GM23248 (cell line): ENCODE data around the gene NRG3. TPM values are rescaled to one million over a fixed set of nuclear protein-coding genes. Genes with fewer than 3 reads are reported as not detected.

Experiments
- DNase-seq: peaks from one replicate; pipeline ENCODE4 v3.0.0-alpha.2; 2015
- H2AFZ ChIP-seq: fragments of 200-600 bp; sonication (generic); 2 replicates; pipeline ENCODE4 v1.6.1; 2016; ENCODE audit warnings: antibody characterized with exemption
- H3F3A ChIP-seq: fragments of 200-600 bp; sonication (generic); 2 replicates; pipeline ENCODE4 v1.6.1; 2016; ENCODE audit warnings: mild to moderate bottlenecking, antibody characterized with exemption, mixed run types; ENCODE audit not compliant: insufficient read depth
- H3K27ac ChIP-seq: fragments of 200-600 bp; sonication (generic); 2 replicates; pipeline ENCODE4 v1.5.1; 2016; ENCODE audit warnings: mild to moderate bottlenecking
- H3K27me3 ChIP-seq: fragments of 200-600 bp; sonication (generic); replicated peaks from 2 replicates; pipeline ENCODE4 v1.6.1; 2016; ENCODE audit warnings: mild to moderate bottlenecking; ENCODE audit not compliant: insufficient read depth
- H3K36me3 ChIP-seq: fragments of 200-600 bp; sonication (generic); 2 replicates; pipeline ENCODE4 v1.6.1; 2016; ENCODE audit warnings: low read depth, mild to moderate bottlenecking
- H3K4me1 ChIP-seq: fragments of 200-600 bp; sonication (generic); 2 replicates; pipeline ENCODE4 v1.6.1; 2016; ENCODE audit warnings: mild to moderate bottlenecking; ENCODE audit not compliant: insufficient read depth
- H3K4me2 ChIP-seq: fragments of 200-600 bp; sonication (generic); one replicate; pipeline ENCODE4 v1.6.1; 2016; ENCODE audit warnings: mild to moderate bottlenecking; ENCODE audit not compliant: unreplicated experiment
- H3K4me3 ChIP-seq: fragments of 200-600 bp; sonication (generic); 2 replicates; pipeline ENCODE4 v1.5.1; 2016; ENCODE audit warnings: mild to moderate bottlenecking
- H3K79me2 ChIP-seq: fragments of 200-600 bp; sonication (generic); 2 replicates; pipeline ENCODE4 v1.6.1; 2016; ENCODE audit warnings: mild to moderate bottlenecking; ENCODE audit not compliant: insufficient read depth
- H3K9ac ChIP-seq: fragments of 200-600 bp; sonication (generic); 2 replicates; pipeline ENCODE4 v1.6.1; 2016; ENCODE audit warnings: mild to moderate bottlenecking
- H3K9me2 ChIP-seq: fragments of 200-600 bp; sonication (generic); 2 replicates; pipeline ENCODE4 v1.6.1; 2016; ENCODE audit warnings: mixed run types, mild to moderate bottlenecking, moderate library complexity; ENCODE audit not compliant: insufficient read depth
- H3K9me3 ChIP-seq: fragments of 200-600 bp; sonication (generic); one replicate; pipeline ENCODE4 v1.6.1; 2017; ENCODE audit warnings: low read depth
- H4K20me1 ChIP-seq: fragments of 200-600 bp; sonication (generic); 2 replicates; pipeline ENCODE4 v1.6.0; 2016; ENCODE audit not compliant: insufficient read depth
- EZH2 ChIP-seq: fragments of 200-600 bp; sonication (generic); IDR thresholded peaks from 2 replicates; pipeline ENCODE4 v1.6.1; 2018; ENCODE audit warnings: antibody characterized with exemption, mild to moderate bottlenecking; ENCODE audit not compliant: insufficient read depth, poor library complexity, severe bottlenecking
- EZH2phosphoT487 ChIP-seq: fragments of 200-600 bp; sonication (generic); IDR thresholded peaks from 2 replicates; pipeline ENCODE4 v1.6.1; 2018; ENCODE audit warnings: antibody characterized with exemption, moderate library complexity, mild to moderate bottlenecking, low read depth; ENCODE audit not compliant: insufficient read depth
- WGBS, 2 experiments: methylation state at CpG; one replicate each; pipeline ENCODE4 v1.1.6; 2015 to 2017; ENCODE audit warnings: low lambda C conversion rate in 2 of 2, low coverage in 1 of 2; ENCODE audit errors: missing lambda C conversion rate in 2 of 2; 5-methylcytosine and 5-hydroxymethylcytosine counted together
- in situ Hi-C: fragments of 300-500 bp; cut with MboI; formaldehyde crosslinking; loops from 2 replicates; pipeline ENCODE4 v1.15.0; 2020
- polyA plus RNA-seq: library from polyadenylated mRNA; unstranded; fragments of >200 nt; fragmentation: Nextera tagmentation; extraction: Ambion mirVana; gene quantifications from 2 replicates; pipeline ENCODE4 v1.2.1, GENCODE V29; 2016
- total RNA-seq: library from RNA; depleted of rRNA; stranded (reverse); fragments of >200 nt; shearing (Covaris generic); gene quantifications from 2 replicates; pipeline ENCODE4 v1.2.3, GENCODE V29; 2014

Gene NRG3
- total and polyA plus RNA-seq, 2 experiments from 2014 or later = not detected

DNA sequence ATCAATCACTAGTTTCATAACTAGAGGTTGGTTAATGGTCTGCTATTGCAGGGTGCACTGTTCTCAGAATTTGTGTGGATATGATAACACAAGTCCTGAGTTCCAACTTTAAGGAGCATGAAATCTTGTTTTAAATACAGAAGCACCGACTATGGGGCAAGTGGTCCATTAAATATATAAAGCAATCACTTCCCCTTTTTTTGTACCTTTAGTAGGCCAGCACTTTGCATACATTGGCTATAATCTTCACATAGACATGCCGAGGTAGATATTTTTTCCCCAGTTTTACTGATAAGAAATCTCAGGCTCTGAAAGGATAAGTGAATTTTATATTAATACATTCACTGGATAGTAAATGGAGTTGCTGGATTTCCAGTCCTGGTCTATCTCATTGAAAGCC lies 286.3 kb downstream of the NRG3 start:
- no peak for DNase-seq
- no peaks in the 10 kb centered on the region for H4K20me1 ChIP-seq
- no peaks in the 10 kb centered on the region for H3K4me1 ChIP-seq
- H3K27me3 ChIP-seq = no peaks in the 10 kb centered on the region
- H2AFZ ChIP-seq = no peak overlapping the region
- H3F3A ChIP-seq = no peaks in the 10 kb centered on the region
- in situ Hi-C loops = no loop called here
- WGBS, 2 experiments = 7 to 10% methylated on average over 2 of the region's 2 CpGs
- H3K4me2 ChIP-seq = no peak overlapping the region
- TF ChIP-seq EZH2phosphoT487 (no peak), EZH2 (no peak)
- H3K36me3 ChIP-seq = no peaks in the 10 kb centered on the region
- no peak overlapping the region for H3K9ac ChIP-seq
- no peaks in the 10 kb centered on the region for H3K79me2 ChIP-seq
- no peak overlapping the region for H3K27ac ChIP-seq
- no peaks in the 10 kb centered on the region for H3K9me2 ChIP-seq
- no peaks in the 10 kb centered on the region for H3K9me3 ChIP-seq
- no peak overlapping the region for H3K4me3 ChIP-seq

DNA sequence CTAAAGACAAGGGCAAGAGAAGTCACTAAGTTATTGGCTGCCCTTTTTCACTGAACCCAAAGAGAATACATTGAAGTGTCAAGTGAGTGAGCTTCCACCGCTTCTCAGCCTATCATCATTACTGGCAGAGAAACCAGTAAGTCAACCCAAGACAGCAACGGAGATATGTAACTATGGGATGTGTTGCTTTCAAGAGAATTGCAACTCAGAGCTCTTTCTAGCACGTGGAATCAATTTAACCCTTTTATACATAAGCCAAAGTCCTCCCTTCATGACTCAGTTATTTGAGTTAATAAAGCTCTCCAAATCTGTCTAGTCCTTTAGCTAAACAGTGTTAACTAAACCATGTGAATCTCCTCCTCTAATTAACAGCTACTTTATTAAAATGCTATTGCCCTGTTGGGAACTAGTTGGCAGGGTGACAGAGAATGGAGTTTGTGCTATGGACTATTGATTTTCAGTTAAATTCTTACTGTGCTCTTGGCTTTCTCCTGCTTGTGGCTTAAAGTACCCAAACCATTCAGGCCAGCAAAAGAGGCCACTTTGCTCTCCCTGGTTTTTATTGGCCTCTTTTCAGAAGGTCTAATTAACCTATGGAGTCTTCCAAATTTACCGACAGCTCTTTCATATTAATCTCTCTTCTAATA lies 287.7 kb downstream of the NRG3 start:
- WGBS, 2 experiments = 10 to 16% methylated on average over 4 of the region's 4 CpGs
- no peak for TF ChIP-seq EZH2
- no peak for TF ChIP-seq EZH2phosphoT487

DNA sequence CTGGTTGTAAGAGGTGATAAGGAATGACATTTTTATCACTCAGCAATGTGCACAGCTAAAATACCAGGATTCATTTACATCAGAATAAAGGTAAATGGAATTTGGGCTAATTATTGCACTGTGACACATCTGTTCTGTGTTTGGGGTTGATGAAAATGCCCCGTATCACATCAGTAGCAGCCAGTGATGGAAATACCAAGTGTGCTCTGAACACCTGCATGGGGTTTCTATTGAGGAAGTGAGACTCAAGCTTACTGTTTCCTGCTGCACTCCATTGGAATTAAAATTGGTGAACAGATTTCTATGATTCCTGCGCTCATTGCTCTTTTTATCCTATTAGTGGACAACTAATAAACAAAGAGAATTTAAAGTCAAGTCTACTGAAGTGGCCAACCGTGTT lies 296.9 kb downstream of the NRG3 start:
- no peak overlapping the region for H3K9ac ChIP-seq
- H3K4me3 ChIP-seq = no peak overlapping the region
- TF ChIP-seq EZH2phosphoT487 = no peak
- TF ChIP-seq EZH2 = no peak
- H3K27ac ChIP-seq = no peak overlapping the region
- no peaks in the 10 kb centered on the region for H3K4me1 ChIP-seq
- 28 to 35% methylated on average over 3 of the region's 3 CpGs for WGBS, 2 experiments
- no peak for DNase-seq
- no peaks in the 10 kb centered on the region for H3K79me2 ChIP-seq
- H2AFZ ChIP-seq = no peak overlapping the region
- in situ Hi-C loops = no loop called here
- no peaks in the 10 kb centered on the region for H3F3A ChIP-seq
- no peaks in the 10 kb centered on the region for H4K20me1 ChIP-seq
- no peaks in the 10 kb centered on the region for H3K9me2 ChIP-seq
- no peaks in the 10 kb centered on the region for H3K9me3 ChIP-seq
- no peaks in the 10 kb centered on the region for H3K36me3 ChIP-seq
- no peak overlapping the region for H3K4me2 ChIP-seq
- no peaks in the 10 kb centered on the region for H3K27me3 ChIP-seq

More for the DNA sequence above, 287.7 kb downstream of the NRG3 start:
- Histone ChIP-seq H4K20me1 (no peaks in the 10 kb centered on the region), H3K27ac (no peak overlapping the region), H3K36me3 (no peaks in the 10 kb centered on the region), H3K9me2 (no peaks in the 10 kb centered on the region), H3K79me2 (no peaks in the 10 kb centered on the region), H3F3A (no peaks in the 10 kb centered on the region), H3K9ac (no peak overlapping the region), H3K4me2 (no peak overlapping the region), H3K4me3 (no peak overlapping the region), H3K27me3 (no peaks in the 10 kb centered on the region), H3K9me3 (no peaks in the 10 kb centered on the region), H2AFZ (no peak overlapping the region), H3K4me1 (no peaks in the 10 kb centered on the region)
- DNase-seq = no peak
- in situ Hi-C loops = no loop called here

DNA sequence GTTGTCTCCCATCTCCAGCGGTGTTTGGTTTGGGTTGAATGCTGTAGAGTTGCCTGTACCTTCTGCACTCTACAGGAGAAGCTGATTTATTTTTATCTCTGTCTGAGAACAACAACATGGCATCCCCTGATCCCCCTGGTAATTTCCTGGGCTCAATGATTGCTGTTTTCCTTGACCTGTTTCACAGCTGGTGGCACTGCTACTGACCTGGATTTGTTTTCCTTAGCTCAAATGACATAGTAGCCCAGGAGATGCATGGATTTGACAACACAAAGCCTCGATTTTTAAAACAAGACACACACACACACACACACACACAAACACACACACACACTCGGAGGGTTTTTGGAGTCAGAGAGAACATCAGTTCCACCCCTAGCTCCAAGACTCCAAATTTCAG lies 301.6 kb downstream of the NRG3 start:
- in situ Hi-C loops = no loop called here
- Histone ChIP-seq H3K79me2 (no peaks in the 10 kb centered on the region), H3K4me3 (no peak overlapping the region), H2AFZ (no peak overlapping the region), H3K9ac (no peak overlapping the region), H3K9me2 (no peaks in the 10 kb centered on the region), H3K4me1 (no peaks in the 10 kb centered on the region), H3K9me3 (peaks cover 3% of the 10 kb centered on the region), H3K36me3 (no peaks in the 10 kb centered on the region), H3F3A (no peaks in the 10 kb centered on the region), H3K27me3 (no peaks in the 10 kb centered on the region), H3K4me2 (no peak overlapping the region), H4K20me1 (no peaks in the 10 kb centered on the region), H3K27ac (no peak overlapping the region)
- no peak for TF ChIP-seq EZH2phosphoT487
- TF ChIP-seq EZH2 = no peak
- no peak for DNase-seq
- WGBS, 2 experiments = 15% methylated on average over 3 of the region's 3 CpGs
